Rectal smooth muscle tissue (tissue), 1 donor: ENCODE data around the gene IL32.

Experiments used
- H3K27ac ChIP-seq: one replicate; pipeline ENCODE4 v1.7.0; 2013; ENCODE audit warnings: low read depth, low read length, inconsistent platforms
- H3K27me3 ChIP-seq: one replicate; pipeline ENCODE4 v1.7.0; 2013; ENCODE audit warnings: low read length; ENCODE audit not compliant: control insufficient read depth, insufficient read depth
- H3K36me3 ChIP-seq: one replicate; pipeline ENCODE4 v1.7.0; 2013; ENCODE audit warnings: low read length; ENCODE audit not compliant: control insufficient read depth, insufficient read depth
- H3K4me1 ChIP-seq: one replicate; pipeline ENCODE4 v1.7.0; 2013; ENCODE audit warnings: low read length; ENCODE audit not compliant: control insufficient read depth, insufficient read depth
- H3K4me3 ChIP-seq: one replicate; pipeline ENCODE4 v1.7.0; 2013; ENCODE audit warnings: low read length
- H3K9ac ChIP-seq: one replicate; pipeline ENCODE4 v1.7.0; 2013; ENCODE audit warnings: low read length

The IL32 gene

GRCh38 chr16:3098459-3099394, 33.3 kb downstream of the IL32 start, which contains the start of gene ZSCAN10:
ZSCAN10 (minus strand) TSS chr16:3099294; CDS start chr16:3092937, 6,357 bp downstream.
- Histone ChIP-seq H3K27me3 (no peaks in the 10 kb centered on the region), H3K4me3 (peak within 1 kb of the TSS; percentile 44), H3K36me3 (no peaks in the 10 kb centered on the region), H3K9ac (peak within 1 kb of the TSS; percentile 17), H3K27ac (no peak within 1 kb of the TSS), H3K4me1 (peaks cover 3% of the 10 kb centered on the region)

DNA sequence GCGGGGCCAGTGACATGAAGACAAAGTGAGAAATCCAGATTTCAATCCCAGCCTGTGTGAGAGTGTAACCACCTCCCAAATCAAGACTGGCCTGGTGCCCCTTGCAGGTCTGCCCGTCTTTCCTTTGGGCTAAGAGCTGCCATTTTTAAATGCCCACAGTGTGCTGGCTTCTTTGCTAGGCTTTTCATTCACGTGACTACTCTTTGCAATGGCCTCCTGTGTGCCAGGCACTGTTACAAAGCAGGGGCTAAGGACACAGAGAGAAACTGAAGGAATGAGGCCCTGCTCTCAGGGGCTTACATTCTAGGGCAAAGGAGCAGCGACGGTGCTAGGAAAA, 33.9 kb downstream of the IL32 start:
- Histone ChIP-seq H3K4me1 (peaks cover 3% of the 10 kb centered on the region), H3K27ac (no peak overlapping the region), H3K4me3 (no peak overlapping the region), H3K9ac (no peak overlapping the region), H3K27me3 (no peaks in the 10 kb centered on the region), H3K36me3 (no peaks in the 10 kb centered on the region)

DNA sequence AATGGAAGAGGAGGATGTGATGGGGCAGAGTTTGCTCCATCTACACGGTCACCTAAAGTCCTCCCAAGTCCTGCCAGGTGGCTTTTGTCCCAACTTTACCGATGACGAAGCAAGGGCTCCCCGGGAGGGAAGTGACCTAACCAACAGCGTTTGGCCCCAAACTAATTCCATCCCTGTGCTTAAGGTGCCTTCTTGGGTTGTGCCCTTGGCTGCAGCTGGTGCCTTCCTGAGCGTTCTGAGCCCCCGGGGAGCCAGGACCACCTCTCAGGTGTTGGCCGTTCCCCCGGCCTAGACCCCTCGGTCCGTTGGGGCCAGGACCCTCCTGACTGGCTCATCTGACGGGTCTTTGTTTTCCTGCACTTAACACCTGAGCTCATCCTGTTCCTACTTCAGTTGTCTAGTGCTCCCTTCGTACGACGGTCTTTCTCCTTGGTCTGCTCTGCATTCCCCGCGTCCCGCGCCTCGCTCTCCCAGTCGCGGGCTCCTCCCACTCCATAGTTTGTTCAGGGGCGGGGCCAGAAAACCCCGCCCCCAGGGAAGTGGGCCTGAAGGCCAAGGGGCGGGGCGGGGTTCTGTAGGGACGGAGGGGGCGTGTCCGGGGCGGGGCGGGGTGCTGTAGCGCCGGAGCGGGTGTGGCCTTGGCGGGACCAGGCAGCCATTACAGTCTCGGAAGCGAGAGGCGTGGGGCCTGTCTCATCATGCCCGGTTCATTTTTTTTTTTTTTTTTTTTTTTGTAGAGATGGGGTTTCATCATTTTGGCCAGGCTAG, 34.5 kb downstream of the IL32 start:
- peak overlapping the region; percentile 17 for H3K9ac ChIP-seq
- no peak overlapping the region for H3K27ac ChIP-seq
- H3K36me3 ChIP-seq: no peaks in the 10 kb centered on the region
- H3K27me3 ChIP-seq: no peaks in the 10 kb centered on the region
- H3K4me3 ChIP-seq: peak overlapping the region; percentile 44
- peaks cover 3% of the 10 kb centered on the region for H3K4me1 ChIP-seq

DNA sequence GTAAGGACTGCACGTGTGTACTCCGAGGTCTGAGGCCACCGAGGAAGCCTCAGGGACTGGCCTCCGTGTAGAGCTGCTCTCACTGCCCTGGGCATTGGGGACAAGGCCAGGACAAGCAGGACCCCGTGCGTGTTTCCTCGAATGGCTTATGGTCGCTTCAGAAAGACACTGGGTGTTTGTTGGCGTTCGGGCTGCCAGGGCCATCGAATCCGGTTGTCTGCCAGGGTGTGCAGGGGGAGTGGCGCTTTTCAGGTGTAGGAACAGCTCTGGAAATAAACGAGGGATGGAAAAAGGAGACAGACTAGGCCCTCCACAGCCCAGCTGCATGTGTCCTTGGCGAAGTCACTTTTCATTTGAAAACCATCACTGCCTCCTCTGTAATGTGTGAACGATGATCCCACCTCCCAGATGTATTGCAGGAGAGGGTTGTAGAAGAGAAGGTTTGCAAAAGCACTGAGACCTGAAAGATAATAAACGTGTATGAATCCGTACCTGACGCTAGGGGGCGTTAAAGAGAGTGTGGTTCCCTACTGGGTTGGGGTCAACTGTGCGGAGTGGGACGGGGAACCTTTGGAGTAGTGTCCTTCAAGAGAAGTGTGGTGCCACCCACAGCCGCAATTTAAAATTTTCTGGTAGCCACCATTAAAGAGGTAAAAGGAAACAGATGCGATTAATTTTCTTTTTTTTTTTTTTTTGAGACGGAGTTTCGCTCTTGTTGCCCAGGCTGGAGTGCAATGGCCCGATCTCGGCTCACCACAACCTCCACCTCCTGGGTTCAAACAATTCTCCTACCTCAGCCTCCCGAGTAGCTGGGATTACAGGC, 35.8 kb downstream of the IL32 start:
- Histone ChIP-seq H3K4me1 (peaks cover 6% of the 10 kb centered on the region), H3K27me3 (no peaks in the 10 kb centered on the region), H3K36me3 (no peaks in the 10 kb centered on the region), H3K9ac (no peak overlapping the region), H3K27ac (no peak overlapping the region), H3K4me3 (no peak overlapping the region)

GRCh38 chr16:3101841-3102470, 36.5 kb downstream of the IL32 start:
- Histone ChIP-seq H3K36me3 (no peaks in the 10 kb centered on the region), H3K27ac (no peak overlapping the region), H3K4me3 (no peak overlapping the region), H3K9ac (no peak overlapping the region), H3K4me1 (peaks cover 6% of the 10 kb centered on the region), H3K27me3 (no peaks in the 10 kb centered on the region)

DNA sequence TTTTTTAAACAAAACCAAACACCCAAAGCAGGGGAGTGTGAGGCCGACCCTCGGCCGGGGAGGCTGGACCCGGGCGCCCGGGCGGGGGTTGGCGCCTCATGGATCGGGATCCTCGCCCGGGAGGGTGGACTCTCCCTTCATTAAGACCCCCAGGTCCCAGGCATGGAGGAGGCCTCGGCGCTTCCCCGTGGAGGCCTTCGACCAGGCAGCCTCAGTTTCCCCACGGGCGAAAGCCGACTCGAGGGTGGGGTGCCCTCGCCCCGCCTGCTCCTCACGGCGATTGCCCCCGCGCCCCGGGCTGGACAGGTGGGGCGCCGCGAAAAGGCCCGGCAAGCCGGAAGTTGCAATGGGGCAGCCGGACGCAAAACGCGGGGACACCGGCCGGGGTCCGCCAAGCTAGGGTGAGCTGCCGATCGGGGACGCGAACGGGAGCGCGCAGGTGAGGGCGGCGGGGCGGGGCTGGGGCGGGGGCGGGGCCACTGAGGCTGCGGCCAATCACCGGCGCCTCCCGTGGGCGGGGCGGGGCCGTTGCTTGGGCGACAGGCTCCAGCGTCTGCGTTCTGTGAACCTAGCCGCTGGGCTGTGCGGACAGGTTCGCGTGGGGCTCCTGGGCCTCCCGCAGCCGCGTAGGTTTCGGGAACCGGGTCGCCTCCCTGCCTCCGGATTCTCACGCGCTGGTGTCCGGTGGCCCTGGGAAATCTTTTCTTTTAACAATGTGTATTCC, 40.9 kb downstream of the IL32 start:
- no peaks in the 10 kb centered on the region for H3K36me3 ChIP-seq
- H3K4me3 ChIP-seq: peak overlapping the region; percentile 88
- H3K27ac ChIP-seq: peak overlapping the region; percentile 64
- H3K9ac ChIP-seq: peak overlapping the region; percentile 92
- peaks cover 3% of the 10 kb centered on the region for H3K4me1 ChIP-seq
- no peaks in the 10 kb centered on the region for H3K27me3 ChIP-seq

- peaks cover 3% of the 10 kb centered on the region for H3K36me3 ChIP-seq
- H3K9ac ChIP-seq: peak within 1 kb of the TSS; percentile 64
- H3K4me3 ChIP-seq: peak within 1 kb of the TSS; percentile 92
- peak within 1 kb of the TSS; percentile 62 for H3K27ac ChIP-seq
- peaks cover 14% of the 10 kb centered on the region for H3K4me1 ChIP-seq
- no peaks in the 10 kb centered on the region for H3K27me3 ChIP-seq
Measured at GRCh38 chr16:3112058-3112880, 46.8 kb downstream of the IL32 start, which contains the start of gene ZNF205. ZNF205 (plus strand) TSS chr16:3112586; CDS start chr16:3113431, 845 bp downstream.

DNA sequence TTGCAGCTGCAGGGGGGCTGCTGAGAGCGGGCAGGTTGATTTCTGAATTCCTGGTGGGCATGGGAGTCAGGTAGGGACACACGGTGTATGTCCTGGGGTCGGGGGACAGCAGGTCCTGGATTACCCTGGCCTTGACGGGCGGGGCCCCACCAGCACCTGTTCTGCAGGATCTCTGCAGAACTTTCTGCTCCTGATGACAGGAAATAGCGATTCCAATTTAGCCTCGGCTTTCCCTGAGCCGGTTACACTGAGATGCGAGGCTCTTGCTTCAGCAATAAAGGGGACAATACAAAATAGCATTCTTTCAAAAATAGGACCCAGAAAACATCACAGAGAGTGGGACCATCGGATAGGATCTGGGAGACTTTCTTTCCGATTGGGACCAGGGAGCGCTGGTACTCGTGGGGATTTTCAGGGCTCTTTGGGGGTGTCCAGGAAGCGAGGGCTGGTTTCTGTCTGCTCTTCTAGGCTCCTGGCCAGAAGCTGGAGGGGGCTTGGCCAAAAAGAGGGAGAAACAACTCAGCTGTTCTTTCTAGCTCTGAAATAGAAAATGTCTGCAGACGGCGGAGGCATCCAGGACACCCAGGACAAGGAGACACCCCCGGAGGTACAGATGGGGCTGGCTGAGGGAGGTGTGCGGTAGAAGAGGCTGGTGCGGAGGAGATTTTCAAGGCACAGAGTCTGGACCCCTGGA, 47.6 kb downstream of the IL32 start:
- Histone ChIP-seq H3K4me1 (peaks cover 14% of the 10 kb centered on the region), H3K27me3 (no peaks in the 10 kb centered on the region), H3K36me3 (peaks cover 3% of the 10 kb centered on the region), H3K27ac (peak overlapping the region; percentile 62), H3K9ac (peak overlapping the region; percentile 64), H3K4me3 (peak overlapping the region; percentile 92)

- Histone ChIP-seq H3K4me1 (peaks cover 14% of the 10 kb centered on the region), H3K9ac (no peak overlapping the region), H3K27ac (no peak overlapping the region), H3K36me3 (peaks cover 8% of the 10 kb centered on the region), H3K4me3 (peak overlapping the region; percentile 92), H3K27me3 (no peaks in the 10 kb centered on the region)
Measured at GRCh38 chr16:3113765-3114479, 48.5 kb downstream of the IL32 start.

GRCh38 chr16:3115003-3115402, 49.6 kb downstream of the IL32 start:
- peaks cover 8% of the 10 kb centered on the region for H3K36me3 ChIP-seq
- no peak overlapping the region for H3K9ac ChIP-seq
- no peaks in the 10 kb centered on the region for H3K27me3 ChIP-seq
- no peak overlapping the region for H3K27ac ChIP-seq
- H3K4me3 ChIP-seq: no peak overlapping the region
- peaks cover 14% of the 10 kb centered on the region for H3K4me1 ChIP-seq
